HG02623 (cell line): Measurements from ENCODE around the gene LAMA2.

Experiments
- ATAC-seq: cut with Tn5 transposase; IDR thresholded peaks from one replicate; pipeline ENCODE4 v1.9.1; 2021; ENCODE audit warnings: moderate library complexity; ENCODE audit not compliant: unreplicated experiment

LAMA2 gene

GRCh38 chr6:128899341-128900050 lies 16.6 kb downstream of the LAMA2 start:
- ATAC-seq = no peak

- ATAC-seq = no peak
These were observed 20.8 kb downstream of the LAMA2 start for GRCh38 chr6:128903715-128904114.

GRCh38 chr6:128914051-128914450 lies 31.1 kb downstream of the LAMA2 start:
- no peak for ATAC-seq

GRCh38 chr6:128918886-128919285 lies 35.9 kb downstream of the LAMA2 start:
- ATAC-seq = no peak

GRCh38 chr6:128919412-128920180 lies 36.7 kb downstream of the LAMA2 start:
- ATAC-seq = no peak

- ATAC-seq = no peak
These were observed 42.8 kb downstream of the LAMA2 start for GRCh38 chr6:128925765-128926164.

- ATAC-seq = no peak
These were observed 46.9 kb downstream of the LAMA2 start for GRCh38 chr6:128929869-128930268.

GRCh38 chr6:128930321-128930720 lies 47.4 kb downstream of the LAMA2 start:
- no peak for ATAC-seq

GRCh38 chr6:128932061-128932460 lies 49.1 kb downstream of the LAMA2 start:
- no peak for ATAC-seq

- no peak for ATAC-seq
These were observed 67.9 kb downstream of the LAMA2 start for GRCh38 chr6:128950864-128951263.

- no peak for ATAC-seq
These were observed 70.0 kb downstream of the LAMA2 start for GRCh38 chr6:128952902-128953301.

GRCh38 chr6:128954308-128955043 lies 71.5 kb downstream of the LAMA2 start:
- ATAC-seq = no peak

GRCh38 chr6:128963561-128963960 lies 80.6 kb downstream of the LAMA2 start:
- ATAC-seq = no peak

GRCh38 chr6:128964233-128964755 lies 81.4 kb downstream of the LAMA2 start:
- no peak for ATAC-seq

- ATAC-seq = no peak
These were observed 81.8 kb downstream of the LAMA2 start for GRCh38 chr6:128964771-128965170.

GRCh38 chr6:128966934-128967333 lies 84.0 kb downstream of the LAMA2 start:
- no peak for ATAC-seq

- no peak for ATAC-seq
These were observed 96.1 kb downstream of the LAMA2 start for GRCh38 chr6:128979071-128979470.

GRCh38 chr6:128981716-128982115 lies 98.8 kb downstream of the LAMA2 start:
- ATAC-seq = no peak

GRCh38 chr6:128990360-128990759 lies 107.4 kb downstream of the LAMA2 start:
- ATAC-seq = no peak

- ATAC-seq = no peak
These were observed 108.0 kb downstream of the LAMA2 start for GRCh38 chr6:128990915-128991314.

- no peak for ATAC-seq
These were observed 110.2 kb downstream of the LAMA2 start for GRCh38 chr6:128993166-128993565.
